LNCaP clone FGC (cell line): ENCODE results near the gene SOX6.

Experiments used
- DNase-seq: peaks from one replicate; pipeline ENCODE4 v3.0.0-alpha.2; 2011; ENCODE audit warnings: low read depth
- H3K4me3 ChIP-seq: 2 replicates; pipeline ENCODE4 v1.5.1; 2011; ENCODE audit warnings: mild to moderate bottlenecking, low read depth, low read length, control low read depth
- CTCF ChIP-seq: IDR thresholded peaks from 2 replicates; pipeline ENCODE4 v1.5.1; 2012; ENCODE audit warnings: mild to moderate bottlenecking; ENCODE audit not compliant: control insufficient read depth, insufficient read depth; ENCODE audit errors: extremely low read depth

SOX6 gene

GRCh38 chr11:15985127-15985859, 371.1 kb downstream of the SOX6 start:
- no peak overlapping the region for H3K4me3 ChIP-seq
- TF ChIP-seq CTCF = no peak
- no peak for DNase-seq

DNA sequence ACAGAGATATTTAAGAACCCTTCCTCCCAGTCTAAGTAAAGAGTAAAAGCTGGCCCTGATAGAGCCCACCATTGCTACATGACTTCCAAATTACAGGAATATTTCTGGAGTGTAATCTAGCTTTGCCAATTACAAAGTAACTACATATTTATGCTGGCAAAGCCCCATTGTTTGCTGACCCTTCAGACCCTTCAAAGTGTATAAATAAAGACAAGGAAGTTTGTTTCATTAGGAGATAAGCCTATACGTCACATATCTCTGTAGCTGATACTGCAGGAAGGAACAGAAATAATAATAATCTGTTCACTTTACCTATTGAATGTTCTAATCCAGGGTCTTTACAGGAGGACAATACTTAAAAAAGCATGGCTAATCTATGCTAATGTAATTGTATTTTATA, 375.1 kb downstream of the SOX6 start:
- no peak for DNase-seq
- no peak overlapping the region for H3K4me3 ChIP-seq
- TF ChIP-seq CTCF = no peak

DNA sequence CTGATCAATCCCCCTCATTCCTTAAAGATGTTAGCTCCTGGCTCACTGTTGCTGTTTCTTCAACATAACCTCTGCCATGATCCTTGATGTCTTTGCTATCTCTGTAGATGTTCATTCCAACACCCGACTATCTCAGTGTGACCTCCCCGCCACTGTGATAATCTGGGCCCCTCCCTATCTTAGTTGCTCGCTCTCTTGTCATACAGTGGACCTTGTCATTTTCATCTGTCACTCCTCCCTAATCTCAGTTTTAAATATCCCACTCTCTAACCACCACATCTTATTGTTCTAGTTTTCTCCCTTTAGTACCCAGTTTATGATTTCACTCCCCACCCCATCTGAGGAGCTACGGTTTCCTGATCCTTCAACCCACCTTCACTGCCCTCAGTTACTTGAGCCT, 379.2 kb downstream of the SOX6 start:
- no peak for DNase-seq
- TF ChIP-seq CTCF = no peak
- H3K4me3 ChIP-seq = no peak overlapping the region

DNA sequence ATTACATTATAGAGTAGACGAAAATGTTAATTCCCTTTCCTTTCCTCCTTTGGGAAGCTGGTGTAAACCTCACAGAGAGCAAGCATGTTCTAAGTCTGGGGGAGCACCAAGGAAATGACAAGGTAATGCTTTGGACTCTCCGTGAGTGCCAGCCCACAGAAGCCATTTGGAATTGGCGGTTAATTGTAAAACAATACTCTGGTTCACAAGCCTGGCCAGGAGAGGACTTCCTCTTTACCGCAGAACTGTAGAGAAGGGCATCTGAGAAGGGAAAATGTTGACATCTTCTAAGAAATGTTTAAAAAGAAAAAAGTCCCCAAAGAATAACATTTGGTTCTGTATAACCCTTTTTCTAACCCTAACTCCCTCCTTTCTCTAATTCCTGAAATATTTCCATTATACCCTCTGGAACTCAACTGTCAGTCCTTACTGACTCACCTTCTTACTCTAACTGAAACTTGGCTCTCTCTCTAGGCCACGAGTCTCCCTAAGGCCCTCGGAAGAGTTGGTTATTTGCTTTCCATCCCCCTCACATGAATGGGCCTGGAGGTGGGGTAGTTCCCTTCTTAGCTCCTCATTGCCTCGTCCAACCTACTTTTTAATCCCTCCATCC, 379.8 kb downstream of the SOX6 start:
- DNase-seq = no peak
- no peak for TF ChIP-seq CTCF
- H3K4me3 ChIP-seq = no peak overlapping the region

GRCh38 chr11:15975742-15976141, 380.6 kb downstream of the SOX6 start:
- DNase-seq = no peak
- no peak overlapping the region for H3K4me3 ChIP-seq
- TF ChIP-seq CTCF = no peak

DNA sequence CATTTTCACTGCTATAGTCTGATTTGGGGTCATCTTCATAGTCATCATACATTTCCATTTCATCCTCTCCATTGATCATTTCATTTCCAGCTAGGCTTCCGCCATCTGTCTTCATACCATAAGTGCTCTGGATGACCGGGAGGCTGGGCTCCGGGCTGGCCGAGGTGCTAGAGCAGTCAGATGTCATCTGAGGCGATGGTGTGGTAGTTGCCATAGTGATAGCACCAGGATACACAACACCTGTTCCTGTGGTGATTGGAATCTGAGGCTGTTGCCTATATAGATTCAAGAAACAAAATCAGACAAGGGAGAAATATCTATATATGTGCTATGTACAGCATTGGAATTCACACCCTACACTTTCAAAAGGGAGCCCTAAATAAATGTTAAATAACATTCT, 383.5 kb downstream of the SOX6 start:
- DNase-seq = no peak
- TF ChIP-seq CTCF = no peak
- H3K4me3 ChIP-seq = no peak overlapping the region

GRCh38 chr11:15971215-15971546, 385.2 kb downstream of the SOX6 start:
- DNase-seq = no peak
- H3K4me3 ChIP-seq = no peak overlapping the region
- no peak for TF ChIP-seq CTCF
